T1000 (cell line): ENCODE data around the gene DCBLD2.
"Not testable (repeated sequence)": the region's sequence is repeated elsewhere in the genome, so short reads cannot be mapped to it uniquely, and the experiment has no call there.

Experiments used
- DNase-seq: peaks from one replicate; lab custom pipeline; 2025; ENCODE audit warnings: mixed read lengths; lab: John Stamatoyannopoulos, UW

Gene DCBLD2

GRCh38 chr3:98890965-98891910 lies 10.3 kb downstream of the DCBLD2 start:
- DNase-seq = no peak

GRCh38 chr3:98890181-98890835 lies 11.2 kb downstream of the DCBLD2 start:
- no peak for DNase-seq

GRCh38 chr3:98887684-98888083 lies 13.8 kb downstream of the DCBLD2 start:
- DNase-seq = no peak

- DNase-seq = no peak
Observed at GRCh38 chr3:98886525-98886924, 15.0 kb downstream of the DCBLD2 start.

GRCh38 chr3:98885851-98886250 lies 15.6 kb downstream of the DCBLD2 start:
- no peak for DNase-seq

- no peak for DNase-seq
Observed at GRCh38 chr3:98884675-98885371, 16.7 kb downstream of the DCBLD2 start.

GRCh38 chr3:98882614-98883333 lies 18.7 kb downstream of the DCBLD2 start:
- not testable (repeated sequence) for DNase-seq

- no peak for DNase-seq
Observed at GRCh38 chr3:98877132-98877531, 24.4 kb downstream of the DCBLD2 start.

GRCh38 chr3:98875535-98875934 lies 26.0 kb downstream of the DCBLD2 start:
- DNase-seq = no peak

- no peak for DNase-seq
Observed at GRCh38 chr3:98874602-98875249, 26.8 kb downstream of the DCBLD2 start.

GRCh38 chr3:98869391-98869790 lies 32.1 kb downstream of the DCBLD2 start:
- DNase-seq = no peak

- DNase-seq = not testable (repeated sequence)
Observed at GRCh38 chr3:98857971-98858370, 43.5 kb downstream of the DCBLD2 start.

- not testable (repeated sequence) for DNase-seq
Observed at GRCh38 chr3:98857258-98857657, 44.2 kb downstream of the DCBLD2 start.

GRCh38 chr3:98856724-98857123 lies 44.8 kb downstream of the DCBLD2 start:
- no peak for DNase-seq

GRCh38 chr3:98855806-98856400 lies 45.6 kb downstream of the DCBLD2 start:
- no peak for DNase-seq

GRCh38 chr3:98848108-98848507 lies 53.4 kb downstream of the DCBLD2 start:
- DNase-seq = no peak

- DNase-seq = no peak
Observed at GRCh38 chr3:98846101-98846500, 55.4 kb downstream of the DCBLD2 start.

- no peak for DNase-seq
Observed at GRCh38 chr3:98843266-98843959, 58.1 kb downstream of the DCBLD2 start.

GRCh38 chr3:98839846-98840245 lies 61.6 kb downstream of the DCBLD2 start:
- DNase-seq = no peak

- not testable (repeated sequence) for DNase-seq
Observed at GRCh38 chr3:98831060-98831459, 70.4 kb downstream of the DCBLD2 start.
